Mammary epithelial cell (primary cell): ENCODE measurements around the gene CTBS.

Source experiments
- CTCF ChIP-seq, 2 donors: IDR thresholded peaks in 1 of 2; conservative IDR thresholded peaks in 1 of 2; 2 replicates each; pipeline ENCODE4 v1.5.1; 2011 to 2012; ENCODE audit warnings: inconsistent platforms in 2 of 2, low read length in 2 of 2, mild to moderate bottlenecking in 2 of 2, control low read depth in 1 of 2, low read depth in 1 of 2; ENCODE audit not compliant: insufficient read depth in 1 of 2; ENCODE audit errors: extremely low read depth in 1 of 2
- EZH2 ChIP-seq: IDR thresholded peaks from 2 replicates; pipeline ENCODE4 v1.6.1; 2012; ENCODE audit warnings: low read length, inconsistent platforms, borderline replicate concordance

GRCh38 chr1:84574936-84575335 is 696 bp upstream of the CTBS start:
- TF ChIP-seq EZH2 (no peak), CTCF (conservative IDR thresholded peaks at IDR 0.05 in 1 of 2, IDR thresholded peaks at IDR 0.05 in 1 of 2; ENCODE audit: extremely low read depth in 1 of 2, insufficient read depth in 1 of 2, low read depth in 1 of 2, low read length in 2 of 2) (no peak)
